Right lobe of liver (tissue), 6 donors: ENCODE measurements around the gene MYOZ1. TPM values are rescaled to one million over a fixed set of nuclear protein-coding genes. Genes with fewer than 3 reads are reported as not detected.
A peak's percentile ranks its signal among the peaks of the same experiment; 100 is the strongest.
"Not testable (repeated sequence)": the region's sequence is repeated elsewhere in the genome, so short reads cannot be mapped to it uniquely, and the experiment has no call there.

Experiments used
- ATAC-seq, 4 donors: fragments of 200-7000 bp; cut with Tn5 transposase; one replicate each; pipeline ENCODE4 v1.9.1; 2020; ENCODE audit warnings: mild to moderate bottlenecking in 4 of 4, moderate library complexity in 4 of 4
- DNase-seq, 3 donors: peaks; one replicate each; pipeline ENCODE4 v3.0.0-alpha.2; 2020
- H3K27ac ChIP-seq, 3 donors: fragments of 200-600 bp; one replicate each; pipeline ENCODE4 v1.8.0; 2022
- H3K27me3 ChIP-seq, 2 donors: fragments of 200-600 bp; one replicate each; pipeline ENCODE4 v1.8.0; 2022
- H3K36me3 ChIP-seq, 4 donors: fragments of 200-600 bp; sonication (generic) in 1 of 4; one replicate each; pipeline versions ENCODE4 v1.5.1 to v1.8.0; 2017 to 2022; ENCODE audit warnings: control low read depth in 1 of 4
- H3K4me1 ChIP-seq, 4 donors: fragments of 200-600 bp; sonication (generic) in 1 of 4; one replicate each; pipeline versions ENCODE4 v1.5.1 to v1.8.0; 2017 to 2022; ENCODE audit warnings: control low read depth in 1 of 4
- H3K4me3 ChIP-seq, 3 donors: fragments of 200-600 bp; one replicate each; pipeline ENCODE4 v1.8.0; 2022
- H3K9me3 ChIP-seq, 4 donors: fragments of 200-600 bp; sonication (generic) in 1 of 4; one replicate each; pipeline versions ENCODE4 v1.5.1 to v1.8.0; 2017 to 2022; ENCODE audit warnings: control low read depth in 1 of 4
- POLR2A ChIP-seq: fragments of 450-650 bp; IDR thresholded peaks from one replicate; pipeline ENCODE4 v1.6.1; 2017; ENCODE audit warnings: antibody characterized with exemption, mild to moderate bottlenecking
- WGBS: methylation state at CpG from one replicate; pipeline ENCODE4 v1.1.6; 2018; ENCODE audit warnings: low coverage, low lambda C conversion rate; ENCODE audit not compliant: insufficient coverage; ENCODE audit errors: missing lambda C conversion rate; 5-methylcytosine and 5-hydroxymethylcytosine counted together
- intact Hi-C, 2 donors: fragments of 100-400 bp; cut with DNase I; formaldehyde crosslinking; loops; one replicate each; pipeline versions ENCODE4 v1.11.2 to v1.14.1; 2022
- total RNA-seq, 6 experiments: library from RNA; depleted of rRNA in 2 of 6; stranded (reverse); fragments of >200 nt in 2 of 6; fragmentation: NEBNext Ultra II Directional in 3 of 6; extraction: Animal tissue kit (Norgen Biotek cat#: 25700) in 3 of 6; gene quantifications; one replicate each; pipeline versions ENCODE4 v1.1.0 to v1.2.4, GENCODE V29; 2016 to 2023
- TF ChIP-seq, protein P1 (sequence below), 4 donors: fragments of 200-600 bp in 3 of 4; fragments of 450-650 bp in 1 of 4; IDR thresholded peaks; one replicate each; pipeline versions ENCODE4 v1.5.1 to v1.8.0; 2016 to 2022; ENCODE audit warnings: antibody characterized with exemption in 4 of 4, mild to moderate bottlenecking in 2 of 4
- donor health status: DM: no; HTN: yes; CAD: no.
- donor health status: DM: no; HTN: no; CAD: no.
- donor health status: DM: no; HTN: no; CAD: no.
- donor health status: DM: no; HTN: yes; CAD: no.
- donor health status: DM: no; HTN: yes; CAD: no.

Gene MYOZ1
- total RNA-seq, 6 experiments from 2014 or later: 0.74 to 1.1 TPM; not detected in 4

DNA sequence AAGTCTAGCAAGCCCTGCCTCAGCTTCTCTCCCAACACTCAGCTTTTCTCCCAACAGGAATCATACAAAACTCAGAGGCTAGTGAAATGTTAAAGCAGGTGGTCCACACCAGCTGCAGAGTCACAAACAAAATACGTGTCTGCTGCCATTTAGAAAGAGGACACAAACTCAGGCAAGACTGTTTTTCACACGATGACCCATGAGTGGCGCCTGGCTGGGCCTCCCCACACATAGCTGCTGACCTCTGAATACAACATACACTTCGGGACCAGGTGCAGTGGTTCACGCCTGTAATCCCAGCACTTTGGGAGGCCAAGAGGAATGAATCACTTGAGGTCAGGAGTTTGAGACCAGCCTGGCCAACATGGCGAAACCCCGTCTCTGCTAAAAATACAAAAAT is 21.4 kb upstream of the MYOZ1 start:
- WGBS: 75% methylated on average over 3 of the region's 7 CpGs
- H3K36me3 ChIP-seq, ATAC-seq: not testable (repeated sequence)

DNA sequence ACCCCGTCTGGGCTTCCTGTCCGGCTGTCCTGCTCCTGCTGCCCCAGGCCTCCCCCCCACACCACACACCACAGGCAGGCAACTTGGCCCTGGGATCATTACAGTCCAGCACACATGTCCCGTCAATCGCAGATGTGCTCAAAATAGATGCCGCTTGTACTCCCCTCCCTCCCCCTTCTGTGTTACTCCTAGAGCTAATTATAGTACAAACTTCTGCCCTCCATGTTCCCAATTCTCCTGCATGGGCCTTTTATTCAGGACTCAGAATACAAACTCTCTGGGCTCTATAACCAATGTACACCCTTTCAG is 14.7 kb upstream of the MYOZ1 start, which contains the start of gene SYNPO2L:
Gene SYNPO2L, minus strand, starts transcription at position 40 of the 309 bp plus-strand sequence. CDS start 107 bp downstream, outside the sequence.
- no peak for TF ChIP-seq POLR2A
- TF ChIP-seq, protein P1, sequence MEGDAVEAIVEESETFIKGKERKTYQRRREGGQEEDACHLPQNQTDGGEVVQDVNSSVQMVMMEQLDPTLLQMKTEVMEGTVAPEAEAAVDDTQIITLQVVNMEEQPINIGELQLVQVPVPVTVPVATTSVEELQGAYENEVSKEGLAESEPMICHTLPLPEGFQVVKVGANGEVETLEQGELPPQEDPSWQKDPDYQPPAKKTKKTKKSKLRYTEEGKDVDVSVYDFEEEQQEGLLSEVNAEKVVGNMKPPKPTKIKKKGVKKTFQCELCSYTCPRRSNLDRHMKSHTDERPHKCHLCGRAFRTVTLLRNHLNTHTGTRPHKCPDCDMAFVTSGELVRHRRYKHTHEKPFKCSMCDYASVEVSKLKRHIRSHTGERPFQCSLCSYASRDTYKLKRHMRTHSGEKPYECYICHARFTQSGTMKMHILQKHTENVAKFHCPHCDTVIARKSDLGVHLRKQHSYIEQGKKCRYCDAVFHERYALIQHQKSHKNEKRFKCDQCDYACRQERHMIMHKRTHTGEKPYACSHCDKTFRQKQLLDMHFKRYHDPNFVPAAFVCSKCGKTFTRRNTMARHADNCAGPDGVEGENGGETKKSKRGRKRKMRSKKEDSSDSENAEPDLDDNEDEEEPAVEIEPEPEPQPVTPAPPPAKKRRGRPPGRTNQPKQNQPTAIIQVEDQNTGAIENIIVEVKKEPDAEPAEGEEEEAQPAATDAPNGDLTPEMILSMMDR (IDR thresholded peaks at IDR 0.05): no peak
- Histone ChIP-seq H3K4me1 (no peaks in the 10 kb centered on the region), H3K9me3 (no peaks in the 10 kb centered on the region), H3K4me3 (no peak within 1 kb of the TSS), H3K27ac (no peak within 1 kb of the TSS), H3K27me3 (no peaks in the 10 kb centered on the region), H3K36me3 (no peaks in the 10 kb centered on the region)
- 60% methylated on average over 2 of the region's 5 CpGs for WGBS
- ATAC-seq (peak in 1 of 4 donors; percentile 37), DNase-seq (no peak)
- intact Hi-C loops: no loop called here

More for the DNA sequence above, 21.4 kb upstream of the MYOZ1 start:
- H3K27ac ChIP-seq, H3K27me3 ChIP-seq, intact Hi-C loops, H3K9me3 ChIP-seq, H3K4me1 ChIP-seq, DNase-seq, H3K4me3 ChIP-seq: not testable (repeated sequence)

DNA sequence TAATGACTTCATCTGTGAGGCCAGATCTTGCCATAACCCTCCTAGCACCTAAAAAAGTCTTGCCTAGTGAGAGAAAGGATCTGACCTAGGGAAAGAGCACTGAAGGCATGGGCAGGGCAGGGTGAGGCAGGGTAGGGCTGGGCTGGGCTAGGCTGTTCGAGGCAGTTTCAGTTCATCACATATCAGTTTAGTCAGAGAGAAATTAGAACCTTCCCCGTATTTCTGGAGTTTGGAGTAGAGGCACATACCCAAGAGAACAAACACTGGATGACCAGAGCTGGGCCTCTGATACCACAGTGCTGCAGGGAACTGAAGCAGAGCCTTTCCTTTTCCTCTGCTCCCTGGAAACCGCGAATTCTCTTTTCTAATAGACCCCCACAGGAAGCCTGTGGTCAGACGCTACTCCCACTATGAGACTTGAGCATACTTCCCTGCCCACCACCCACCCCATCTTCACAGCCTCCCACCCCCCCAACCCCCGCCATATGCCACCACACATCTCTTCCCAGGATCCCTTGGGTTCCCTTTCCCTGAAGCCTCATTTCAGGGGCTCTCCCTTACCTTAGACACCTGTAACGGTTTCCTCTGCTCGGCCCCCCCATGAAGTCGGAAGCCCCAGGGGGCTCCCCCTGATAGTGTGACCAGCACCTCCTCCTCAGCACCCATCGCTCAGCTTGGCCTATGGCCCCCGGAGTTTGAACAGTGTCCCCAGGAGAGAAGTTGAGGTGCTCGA is 14.1 kb upstream of the MYOZ1 start:
- no peaks in the 10 kb centered on the region for H3K9me3 ChIP-seq
- no peaks in the 10 kb centered on the region for H3K36me3 ChIP-seq
- no peak overlapping the region for H3K27ac ChIP-seq
- H3K4me1 ChIP-seq: no peaks in the 10 kb centered on the region
- H3K4me3 ChIP-seq: no peak overlapping the region
- intact Hi-C loops: no loop called here
- TF ChIP-seq, protein P1 (IDR thresholded peaks at IDR 0.05): no peak
- TF ChIP-seq POLR2A: no peak
- ATAC-seq: no peak
- no peak for DNase-seq
- no peaks in the 10 kb centered on the region for H3K27me3 ChIP-seq
- WGBS: 55% methylated on average over 6 of the region's 12 CpGs

DNA sequence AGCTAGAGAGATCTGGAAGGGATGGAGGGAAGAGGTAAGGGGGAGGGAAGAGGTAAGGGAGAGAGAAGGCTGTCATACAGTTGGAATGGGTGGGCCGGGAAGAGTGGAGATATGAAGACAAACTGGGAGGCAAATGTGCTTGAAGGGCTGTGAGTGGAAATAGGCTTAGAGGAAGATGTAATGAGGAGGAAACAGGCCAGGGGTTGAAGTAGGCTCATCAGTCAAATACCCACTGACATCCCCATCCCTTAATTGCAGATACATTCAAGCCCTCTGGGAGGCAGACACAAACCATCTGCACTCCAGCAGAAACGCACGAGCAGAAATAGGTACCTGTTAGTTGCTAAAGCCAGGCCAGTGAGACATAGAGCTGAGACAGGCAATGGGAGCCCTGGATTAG is 12.4 kb upstream of the MYOZ1 start:
- H3K27me3 ChIP-seq: no peaks in the 10 kb centered on the region
- ATAC-seq (no peak), DNase-seq (no peak)
- no peaks in the 10 kb centered on the region for H3K4me1 ChIP-seq
- intact Hi-C loops: no loop called here
- no peak overlapping the region for H3K27ac ChIP-seq
- no peaks in the 10 kb centered on the region for H3K36me3 ChIP-seq
- H3K9me3 ChIP-seq: no peaks in the 10 kb centered on the region
- 61% methylated on average over 3 of the region's 3 CpGs for WGBS
- H3K4me3 ChIP-seq: no peak overlapping the region
- TF ChIP-seq POLR2A: no peak

DNA sequence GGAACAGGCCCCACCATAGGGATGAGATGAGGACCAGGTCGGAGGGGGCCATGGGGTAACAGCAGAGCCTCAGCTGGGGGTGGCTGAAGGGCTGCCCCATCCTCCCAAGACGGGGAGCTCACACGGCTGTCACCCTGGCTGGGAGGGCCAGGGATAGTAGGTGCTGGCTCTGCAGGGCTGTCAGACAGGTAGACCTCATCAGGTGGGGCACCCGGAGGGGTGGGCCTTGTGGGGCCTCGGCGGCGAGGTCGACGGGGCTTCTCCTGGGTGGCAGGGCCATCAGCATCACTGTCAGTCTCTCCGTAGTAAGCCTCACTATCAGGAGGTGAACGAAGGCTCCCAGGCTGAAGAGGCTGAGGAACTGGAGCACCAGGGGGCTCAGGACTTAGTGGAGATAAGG is 11.9 kb upstream of the MYOZ1 start:
- no peak for DNase-seq
- intact Hi-C loops: no loop called here
- ATAC-seq: no peak
- no CpG with 5 or more reads among the region's 11 CpGs for WGBS
- TF ChIP-seq, protein P1 (IDR thresholded peaks at IDR 0.05): no peak
- H3K4me1 ChIP-seq: no peaks in the 10 kb centered on the region
- no peak overlapping the region for H3K4me3 ChIP-seq
- H3K27ac ChIP-seq: no peak overlapping the region
- H3K27me3 ChIP-seq: no peaks in the 10 kb centered on the region
- H3K36me3 ChIP-seq: no peaks in the 10 kb centered on the region
- H3K9me3 ChIP-seq: no peaks in the 10 kb centered on the region
